Ectodermal cell (in vitro differentiated cells): ENCODE results near the gene PDGFA.

Experiments
- H3K27ac ChIP-seq: 2 replicates; pipeline ENCODE4 v1.7.0; 2013; ENCODE audit warnings: mild to moderate bottlenecking, low read depth, low read length; ENCODE audit not compliant: insufficient read depth, poor library complexity, severe bottlenecking
- H3K27me3 ChIP-seq: 2 replicates; pipeline ENCODE4 v1.7.0; 2013; ENCODE audit warnings: mild to moderate bottlenecking, low read length; ENCODE audit not compliant: insufficient read depth, control insufficient read depth, poor library complexity, severe bottlenecking
- H3K36me3 ChIP-seq: one replicate; pipeline ENCODE4 v1.7.0; 2013; ENCODE audit warnings: low read length; ENCODE audit not compliant: control insufficient read depth, insufficient read depth
- H3K4me1 ChIP-seq: one replicate; pipeline ENCODE4 v1.7.0; 2013; ENCODE audit warnings: low read length; ENCODE audit not compliant: control insufficient read depth, insufficient read depth
- H3K4me3 ChIP-seq: 2 replicates; pipeline ENCODE4 v1.7.0; 2013; ENCODE audit warnings: low read depth, low read length, control low read depth; ENCODE audit not compliant: insufficient read depth
- H3K9me3 ChIP-seq: 2 replicates; pipeline ENCODE4 v1.7.0; 2013; ENCODE audit warnings: mild to moderate bottlenecking, low read length, moderate library complexity; ENCODE audit not compliant: control insufficient read depth
- WGBS, 2 experiments: methylation state at CpG; one replicate each; pipeline ENCODE4 v1.1.7; 2013; ENCODE audit warnings: missing lambda C conversion rate in 2 of 2; 5-methylcytosine and 5-hydroxymethylcytosine counted together

The PDGFA gene

DNA sequence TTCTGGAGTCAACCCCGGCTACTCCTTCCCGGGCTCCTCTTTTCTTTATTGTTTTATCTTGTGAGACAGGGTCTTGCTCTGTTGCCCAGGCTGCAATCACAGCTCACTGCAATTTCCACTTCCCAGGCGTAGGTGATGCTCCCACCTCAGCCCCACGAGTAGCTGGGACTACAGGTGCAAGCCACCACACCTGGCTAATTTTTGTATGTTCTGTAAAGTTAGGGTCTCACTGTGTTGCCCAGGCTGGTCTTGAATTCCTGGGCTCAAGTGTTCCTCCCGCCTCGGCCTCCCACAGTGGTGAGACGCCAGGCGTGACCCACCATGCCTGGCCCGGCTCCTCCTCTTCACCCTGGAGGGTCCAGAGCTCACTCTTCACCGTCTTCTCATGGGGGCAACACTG lies 15.3 kb upstream of the PDGFA start:
- Histone ChIP-seq H3K4me1 (peaks cover 9% of the 10 kb centered on the region), H3K27me3 (no peaks in the 10 kb centered on the region), H3K36me3 (no peaks in the 10 kb centered on the region), H3K27ac (no peak overlapping the region), H3K9me3 (no peaks in the 10 kb centered on the region), H3K4me3 (no peak overlapping the region)
- WGBS, 2 experiments: 93 to 94% methylated on average over 10 of the region's 10 CpGs

- Histone ChIP-seq H3K9me3 (no peaks in the 10 kb centered on the region), H3K27ac (no peak overlapping the region), H3K36me3 (no peaks in the 10 kb centered on the region), H3K27me3 (no peaks in the 10 kb centered on the region), H3K4me3 (no peak overlapping the region), H3K4me1 (peaks cover 9% of the 10 kb centered on the region)
- WGBS, 2 experiments: 94 to 96% methylated on average over 8 of the region's 8 CpGs
These were observed 14.4 kb upstream of the PDGFA start for GRCh38 chr7:534075-534474.

- Histone ChIP-seq H3K27ac (no peak overlapping the region), H3K36me3 (no peaks in the 10 kb centered on the region), H3K4me1 (peaks cover 7% of the 10 kb centered on the region), H3K27me3 (no peaks in the 10 kb centered on the region), H3K9me3 (no peaks in the 10 kb centered on the region), H3K4me3 (no peak overlapping the region)
- 88 to 89% methylated on average over 17 of the region's 17 CpGs for WGBS, 2 experiments
These were observed 13.6 kb upstream of the PDGFA start for GRCh38 chr7:533266-533665.

DNA sequence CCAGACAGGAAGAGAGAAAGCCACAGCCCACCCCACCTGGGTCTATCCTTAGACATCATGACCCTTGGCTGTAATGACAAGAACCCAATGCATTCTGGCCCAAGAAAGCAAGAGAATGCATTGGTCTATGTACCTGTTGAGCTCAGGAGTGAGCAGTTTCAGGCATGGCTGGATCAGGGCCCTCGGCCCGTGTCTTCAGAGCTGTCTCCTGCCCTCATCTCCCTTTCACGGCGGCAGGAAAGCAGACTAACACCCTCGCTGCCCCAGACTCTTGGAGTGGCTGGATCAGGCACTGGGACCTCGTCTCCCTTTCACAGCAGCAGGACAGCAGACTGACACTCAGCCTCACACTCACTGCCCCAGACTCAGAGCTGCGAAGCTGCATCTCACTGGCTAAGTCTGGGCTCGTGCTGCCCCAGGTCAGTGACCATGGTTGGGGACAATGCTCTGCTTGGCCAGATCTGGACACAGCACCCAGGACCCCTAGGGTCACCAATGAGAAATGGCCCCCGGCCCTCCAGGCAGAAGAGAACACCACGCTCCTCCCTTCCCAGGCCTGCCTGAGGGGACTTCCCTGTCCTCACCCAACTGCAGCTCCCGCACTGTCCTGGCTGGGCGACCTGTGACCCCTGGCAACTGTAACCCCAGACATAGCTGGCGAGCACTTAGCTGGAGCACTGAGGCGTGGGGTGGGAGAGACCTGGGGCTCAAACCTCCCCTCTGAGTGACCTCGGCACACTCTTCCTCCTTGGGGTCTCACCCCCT lies 12.9 kb upstream of the PDGFA start:
- peaks cover under 1% of the 10 kb centered on the region for H3K4me1 ChIP-seq
- no peaks in the 10 kb centered on the region for H3K27me3 ChIP-seq
- H3K36me3 ChIP-seq: no peaks in the 10 kb centered on the region
- no peak overlapping the region for H3K4me3 ChIP-seq
- 89 to 90% methylated on average over 15 of the region's 15 CpGs for WGBS, 2 experiments
- no peaks in the 10 kb centered on the region for H3K9me3 ChIP-seq
- H3K27ac ChIP-seq: no peak overlapping the region

GRCh38 chr7:531777-532176 lies 12.1 kb upstream of the PDGFA start:
- Histone ChIP-seq H3K27ac (no peak overlapping the region), H3K36me3 (no peaks in the 10 kb centered on the region), H3K9me3 (no peaks in the 10 kb centered on the region), H3K27me3 (no peaks in the 10 kb centered on the region), H3K4me3 (no peak overlapping the region), H3K4me1 (no peaks in the 10 kb centered on the region)
- WGBS, 2 experiments: 90 to 92% methylated on average over 10 of the region's 10 CpGs

GRCh38 chr7:528451-528850 lies 8.8 kb upstream of the PDGFA start:
- WGBS, 2 experiments: 94% methylated on average over 2 of the region's 2 CpGs
- H3K27me3 ChIP-seq: peaks cover 18% of the 10 kb centered on the region
- H3K4me3 ChIP-seq: no peak overlapping the region
- H3K9me3 ChIP-seq: no peaks in the 10 kb centered on the region
- H3K36me3 ChIP-seq: no peaks in the 10 kb centered on the region
- no peaks in the 10 kb centered on the region for H3K4me1 ChIP-seq
- H3K27ac ChIP-seq: no peak overlapping the region

- no peaks in the 10 kb centered on the region for H3K9me3 ChIP-seq
- H3K4me1 ChIP-seq: no peaks in the 10 kb centered on the region
- no peak overlapping the region for H3K27ac ChIP-seq
- peaks cover 25% of the 10 kb centered on the region for H3K27me3 ChIP-seq
- H3K36me3 ChIP-seq: no peaks in the 10 kb centered on the region
- 88 to 94% methylated on average over 4 of the region's 4 CpGs for WGBS, 2 experiments
- H3K4me3 ChIP-seq: no peak overlapping the region
These were observed 8.1 kb upstream of the PDGFA start for GRCh38 chr7:527723-528122.

GRCh38 chr7:526460-527034 lies 6.9 kb upstream of the PDGFA start:
- 90% methylated on average over 22 of the region's 22 CpGs for WGBS, 2 experiments
- Histone ChIP-seq H3K27ac (no peak overlapping the region), H3K36me3 (no peaks in the 10 kb centered on the region), H3K4me1 (peaks cover 1% of the 10 kb centered on the region), H3K4me3 (no peak overlapping the region), H3K27me3 (peaks cover 37% of the 10 kb centered on the region), H3K9me3 (no peaks in the 10 kb centered on the region)

- H3K36me3 ChIP-seq: no peaks in the 10 kb centered on the region
- peaks cover 45% of the 10 kb centered on the region for H3K27me3 ChIP-seq
- H3K4me3 ChIP-seq: no peak overlapping the region
- no peak overlapping the region for H3K27ac ChIP-seq
- peaks cover 10% of the 10 kb centered on the region for H3K4me1 ChIP-seq
- 86% methylated on average over 12 of the region's 12 CpGs for WGBS, 2 experiments
- H3K9me3 ChIP-seq: no peaks in the 10 kb centered on the region
These were observed 6.1 kb upstream of the PDGFA start for GRCh38 chr7:525740-526139.

GRCh38 chr7:524800-525199 lies 5.2 kb upstream of the PDGFA start:
- Histone ChIP-seq H3K27me3 (peaks cover 54% of the 10 kb centered on the region), H3K27ac (no peak overlapping the region), H3K36me3 (no peaks in the 10 kb centered on the region), H3K9me3 (no peaks in the 10 kb centered on the region), H3K4me1 (peaks cover 14% of the 10 kb centered on the region), H3K4me3 (no peak overlapping the region)
- 91 to 95% methylated on average over 9 of the region's 9 CpGs for WGBS, 2 experiments
